Breast epithelium (tissue), 3 donors: Measurements from ENCODE around the gene ALMS1.

Source experiments
- POLR2A ChIP-seq: fragments of 450-650 bp; IDR thresholded peaks from one replicate; pipeline ENCODE4 v1.6.1; 2016; ENCODE audit warnings: antibody characterized with exemption, mild to moderate bottlenecking, moderate library complexity
- POLR2AphosphoS5 ChIP-seq, 3 donors: sonication (generic); formaldehyde crosslinking; IDR thresholded peaks; one replicate each; pipeline ENCODE4 v1.6.1; 2017; ENCODE audit warnings: antibody characterized with exemption in 3 of 3
- TF ChIP-seq, protein P1 (sequence below), 3 donors: fragments of 450-650 bp; IDR thresholded peaks; one replicate each; pipeline ENCODE4 v1.5.1; 2016 to 2017; ENCODE audit warnings: antibody characterized with exemption in 3 of 3, mild to moderate bottlenecking in 3 of 3, moderate library complexity in 3 of 3

DNA sequence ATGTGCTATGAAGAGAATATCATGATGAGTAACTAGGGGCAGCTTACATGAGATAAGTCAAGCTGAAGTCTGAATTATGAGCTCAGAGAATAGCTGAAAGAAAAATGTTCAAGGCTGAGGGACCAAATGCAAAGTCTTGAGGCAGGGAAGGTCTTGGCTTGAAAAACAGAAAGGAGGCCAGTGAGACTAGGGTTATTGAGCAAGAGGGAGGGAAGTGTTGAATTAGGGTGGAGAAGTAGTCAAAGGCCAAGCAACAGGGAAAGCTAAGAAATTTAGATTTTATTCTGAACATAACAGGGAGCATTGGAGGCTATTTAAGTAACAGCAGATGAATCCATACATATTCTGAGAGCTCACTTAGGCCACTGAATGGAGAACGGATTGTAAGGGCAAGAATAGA lies 11.4 kb upstream of the ALMS1 start:
- no peak for TF ChIP-seq POLR2A
- TF ChIP-seq, protein P1, sequence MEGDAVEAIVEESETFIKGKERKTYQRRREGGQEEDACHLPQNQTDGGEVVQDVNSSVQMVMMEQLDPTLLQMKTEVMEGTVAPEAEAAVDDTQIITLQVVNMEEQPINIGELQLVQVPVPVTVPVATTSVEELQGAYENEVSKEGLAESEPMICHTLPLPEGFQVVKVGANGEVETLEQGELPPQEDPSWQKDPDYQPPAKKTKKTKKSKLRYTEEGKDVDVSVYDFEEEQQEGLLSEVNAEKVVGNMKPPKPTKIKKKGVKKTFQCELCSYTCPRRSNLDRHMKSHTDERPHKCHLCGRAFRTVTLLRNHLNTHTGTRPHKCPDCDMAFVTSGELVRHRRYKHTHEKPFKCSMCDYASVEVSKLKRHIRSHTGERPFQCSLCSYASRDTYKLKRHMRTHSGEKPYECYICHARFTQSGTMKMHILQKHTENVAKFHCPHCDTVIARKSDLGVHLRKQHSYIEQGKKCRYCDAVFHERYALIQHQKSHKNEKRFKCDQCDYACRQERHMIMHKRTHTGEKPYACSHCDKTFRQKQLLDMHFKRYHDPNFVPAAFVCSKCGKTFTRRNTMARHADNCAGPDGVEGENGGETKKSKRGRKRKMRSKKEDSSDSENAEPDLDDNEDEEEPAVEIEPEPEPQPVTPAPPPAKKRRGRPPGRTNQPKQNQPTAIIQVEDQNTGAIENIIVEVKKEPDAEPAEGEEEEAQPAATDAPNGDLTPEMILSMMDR (IDR thresholded peaks at IDR 0.05), result no peak
- TF ChIP-seq POLR2AphosphoS5 (IDR thresholded peaks at IDR 0.05), result no peak
